ENCODE measurements around the gene NFKBIB. TPM values are rescaled to one million over a fixed set of nuclear protein-coding genes. Genes with fewer than 3 reads are reported as not detected.
A peak's percentile ranks its signal among the peaks of the same experiment; 100 is the strongest.
"Not testable (repeated sequence)": the region's sequence is repeated elsewhere in the genome, so short reads cannot be mapped to it uniquely, and the experiment has no call there.

The NFKBIB gene
- total RNA-seq, 6 experiments from 2014 or later = 13.2 to 27.9 (median 16.5) TPM

DNA sequence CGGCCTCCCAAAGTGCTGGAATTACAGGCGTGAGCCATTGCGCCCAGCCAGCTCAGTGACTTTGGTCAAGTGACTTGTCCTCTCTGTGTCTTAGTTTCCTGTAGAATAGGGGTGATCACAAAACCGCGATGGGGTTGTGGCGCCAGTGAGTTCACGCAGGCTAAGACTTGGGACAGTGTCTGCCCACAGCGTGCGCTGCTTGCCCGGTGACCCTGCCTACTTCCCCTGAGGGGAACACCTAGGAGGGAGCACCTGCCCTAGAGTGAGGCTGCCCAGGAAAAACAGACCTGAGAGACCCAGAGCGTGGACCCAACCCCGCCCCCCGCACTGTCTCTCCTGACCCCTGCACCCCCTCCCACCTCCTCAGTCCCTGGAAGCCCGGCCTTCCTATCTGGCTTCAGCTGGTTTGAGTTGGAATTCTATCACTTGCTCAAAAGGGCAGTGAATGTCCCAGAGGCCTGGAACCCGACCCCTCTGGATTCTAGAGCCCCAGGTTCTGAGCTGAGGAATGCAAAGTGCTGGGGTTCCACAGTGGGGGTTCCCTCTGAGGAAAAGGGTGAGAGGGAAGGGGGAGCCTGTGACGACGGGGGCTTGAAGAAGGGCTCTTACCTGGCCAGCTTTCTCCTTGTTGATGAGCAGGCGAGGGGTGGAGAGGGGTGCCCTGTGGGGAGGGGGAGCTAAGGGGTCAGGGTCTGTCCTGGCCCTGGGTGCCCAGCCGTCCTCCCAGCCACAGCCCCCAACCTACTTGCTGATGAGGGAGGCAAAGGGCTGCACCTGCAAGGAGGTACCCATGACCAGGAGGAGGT, 19.5 kb upstream of the NFKBIB start:
- H3K27ac ChIP-seq = no peak overlapping the region
- no peaks in the 10 kb centered on the region for H3K9me3 ChIP-seq
- TF ChIP-seq, protein P1, sequence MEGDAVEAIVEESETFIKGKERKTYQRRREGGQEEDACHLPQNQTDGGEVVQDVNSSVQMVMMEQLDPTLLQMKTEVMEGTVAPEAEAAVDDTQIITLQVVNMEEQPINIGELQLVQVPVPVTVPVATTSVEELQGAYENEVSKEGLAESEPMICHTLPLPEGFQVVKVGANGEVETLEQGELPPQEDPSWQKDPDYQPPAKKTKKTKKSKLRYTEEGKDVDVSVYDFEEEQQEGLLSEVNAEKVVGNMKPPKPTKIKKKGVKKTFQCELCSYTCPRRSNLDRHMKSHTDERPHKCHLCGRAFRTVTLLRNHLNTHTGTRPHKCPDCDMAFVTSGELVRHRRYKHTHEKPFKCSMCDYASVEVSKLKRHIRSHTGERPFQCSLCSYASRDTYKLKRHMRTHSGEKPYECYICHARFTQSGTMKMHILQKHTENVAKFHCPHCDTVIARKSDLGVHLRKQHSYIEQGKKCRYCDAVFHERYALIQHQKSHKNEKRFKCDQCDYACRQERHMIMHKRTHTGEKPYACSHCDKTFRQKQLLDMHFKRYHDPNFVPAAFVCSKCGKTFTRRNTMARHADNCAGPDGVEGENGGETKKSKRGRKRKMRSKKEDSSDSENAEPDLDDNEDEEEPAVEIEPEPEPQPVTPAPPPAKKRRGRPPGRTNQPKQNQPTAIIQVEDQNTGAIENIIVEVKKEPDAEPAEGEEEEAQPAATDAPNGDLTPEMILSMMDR (IDR thresholded peaks at IDR 0.05) = no peak
- no peak for TF ChIP-seq POLR2A (IDR thresholded peaks at IDR 0.05)
- WGBS (ENCODE audit: insufficient coverage, low coverage, low lambda C conversion rate, missing lambda C conversion rate) = 96% methylated on average over 3 of the region's 19 CpGs
- no peaks in the 10 kb centered on the region for H3K27me3 ChIP-seq
- DNase-seq (no peak), ATAC-seq (peak in 1 of 4 donors; percentile 13)
- H3K4me3 ChIP-seq = no peak overlapping the region
- no peaks in the 10 kb centered on the region for H3K4me1 ChIP-seq
- intact Hi-C loops (cut with DNase I) = no loop called here
- H3K36me3 ChIP-seq = peaks cover 0 to 4% (median 0%) of the 10 kb centered on the region in 4 donors

DNA sequence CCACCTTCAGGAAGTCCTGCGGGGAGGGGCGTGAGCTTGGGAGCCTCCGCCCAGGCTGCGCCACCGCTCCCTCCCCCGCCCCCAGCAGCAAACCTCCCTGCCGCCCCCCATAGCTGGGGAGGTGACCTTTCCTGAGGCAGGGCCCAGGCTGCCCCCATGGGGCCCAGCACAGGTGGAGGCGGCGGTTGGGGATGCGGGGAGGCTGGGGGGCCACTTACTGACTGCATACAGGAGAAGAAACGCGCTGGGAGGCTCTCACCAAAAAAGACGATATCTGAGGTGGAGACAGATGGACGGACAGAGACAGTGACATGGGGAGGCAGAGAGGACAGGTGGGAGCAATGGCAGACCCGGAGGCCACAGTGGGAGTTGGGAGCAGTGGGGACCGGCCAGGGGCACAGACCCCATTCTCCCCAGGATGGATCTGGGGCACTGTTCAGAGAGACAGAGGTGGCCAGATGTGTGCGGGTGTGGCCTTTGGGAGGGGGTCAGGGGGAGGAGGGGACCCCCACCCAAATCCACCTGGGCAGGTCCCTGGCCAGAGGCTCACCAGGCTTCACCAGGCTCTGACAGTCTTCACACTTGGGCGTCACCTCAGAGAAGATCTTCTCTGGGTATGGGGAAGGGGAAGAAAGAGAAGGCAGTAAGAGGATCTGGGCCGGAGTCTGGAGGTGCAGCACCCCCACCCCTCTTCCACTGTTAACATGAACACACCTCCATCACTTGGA, 18.7 kb upstream of the NFKBIB start:
- Histone ChIP-seq H3K27ac (no peak overlapping the region), H3K36me3 (peaks cover 0 to 4% (median 0%) of the 10 kb centered on the region in 4 donors), H3K4me3 (no peak overlapping the region), H3K9me3 (no peaks in the 10 kb centered on the region), H3K27me3 (no peaks in the 10 kb centered on the region), H3K4me1 (peaks cover 0 to 6% (median 3%) of the 10 kb centered on the region in 4 donors)
- DNase-seq (no peak), ATAC-seq (no peak)
- TF ChIP-seq, protein P1 (IDR thresholded peaks at IDR 0.05) = no peak
- no peak for TF ChIP-seq POLR2A (IDR thresholded peaks at IDR 0.05)
- 90% methylated on average over 4 of the region's 19 CpGs for WGBS (ENCODE audit: insufficient coverage, low coverage, low lambda C conversion rate, missing lambda C conversion rate)
- intact Hi-C loops (cut with DNase I) = no loop called here

DNA sequence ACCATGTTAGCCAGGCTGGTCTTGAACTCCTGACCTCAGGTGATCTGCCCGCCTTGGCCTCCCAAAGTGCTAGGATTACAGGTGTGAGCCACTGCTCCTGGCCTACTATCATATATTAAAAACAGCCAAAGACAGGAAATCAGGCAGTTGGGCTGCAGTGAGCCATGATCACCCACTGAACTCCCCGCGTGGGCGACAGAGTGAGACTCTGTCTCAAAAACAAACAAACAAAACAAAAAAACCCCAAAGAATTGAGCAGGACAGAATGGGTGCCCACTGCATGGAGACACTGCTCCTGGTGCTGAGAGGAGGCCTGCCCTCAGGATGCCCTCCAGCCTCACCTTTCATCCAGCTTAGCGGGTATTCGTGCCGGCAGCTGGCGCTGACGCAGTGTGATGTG, 16.5 kb upstream of the NFKBIB start:
- Histone ChIP-seq H3K9me3 (no peaks in the 10 kb centered on the region), H3K27ac (no peak overlapping the region), H3K4me1 (peaks cover 0 to 8% (median 4%) of the 10 kb centered on the region in 4 donors), H3K27me3 (no peaks in the 10 kb centered on the region), H3K36me3 (peaks cover 0 to 6% (median 2%) of the 10 kb centered on the region in 4 donors), H3K4me3 (no peak overlapping the region)
- WGBS (ENCODE audit: insufficient coverage, low coverage, low lambda C conversion rate, missing lambda C conversion rate) = 79% methylated on average over 5 of the region's 9 CpGs
- intact Hi-C loops (cut with DNase I) = no loop called here
- TF ChIP-seq, protein P1 (IDR thresholded peaks at IDR 0.05) = no peak
- no peak for TF ChIP-seq POLR2A (IDR thresholded peaks at IDR 0.05)
- ATAC-seq (no peak), DNase-seq (no peak)

DNA sequence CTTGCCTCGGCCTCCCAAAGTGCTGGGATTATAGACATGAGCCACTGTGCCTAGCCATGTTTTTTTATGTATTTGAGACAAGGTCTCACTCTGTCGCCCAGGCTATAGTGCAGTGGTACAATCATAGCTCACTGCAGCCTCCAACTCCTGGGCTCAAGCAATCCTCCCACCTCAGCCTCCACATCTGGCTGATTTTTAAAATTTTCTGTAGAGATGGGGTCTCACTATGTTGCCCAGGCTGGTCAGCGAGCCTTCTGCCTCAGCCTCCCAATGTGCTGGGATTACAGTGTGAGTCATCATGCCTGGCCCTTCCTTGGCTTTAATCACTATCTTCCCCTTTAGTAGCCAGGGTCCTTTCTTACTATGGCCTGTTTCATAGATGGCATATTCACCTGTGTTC, 15.1 kb upstream of the NFKBIB start:
- DNase-seq; H3K4me3 ChIP-seq; H3K27ac ChIP-seq; H3K27me3 ChIP-seq; ATAC-seq; H3K4me1 ChIP-seq; intact Hi-C loops (cut with DNase I); H3K9me3 ChIP-seq: not testable (repeated sequence)
- H3K36me3 ChIP-seq = peaks cover 0 to 16% (median 3%) of the 10 kb centered on the region in 4 donors
- 100% methylated on average over 1 of the region's 3 CpGs for WGBS (ENCODE audit: insufficient coverage, low coverage, low lambda C conversion rate, missing lambda C conversion rate)

DNA sequence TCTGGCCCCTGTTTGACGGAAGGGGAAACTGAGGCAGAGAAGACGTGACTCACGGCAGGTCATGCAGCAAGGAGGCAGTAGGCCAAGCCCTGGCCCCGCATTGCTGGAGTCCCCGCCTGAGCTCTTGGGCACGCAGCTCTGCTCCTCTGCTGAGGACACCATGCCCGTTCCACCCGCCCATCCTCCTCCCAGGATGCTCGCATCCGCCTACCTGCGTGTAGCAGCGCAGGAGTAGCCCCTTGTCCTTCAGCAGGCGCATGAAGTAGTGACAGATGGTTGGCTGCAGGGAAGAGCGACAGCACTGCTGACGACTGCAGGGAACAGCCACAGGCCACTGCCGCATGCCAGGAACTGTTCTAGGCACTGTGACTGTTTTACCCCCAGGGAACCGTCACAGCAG, 10.9 kb upstream of the NFKBIB start:
- ATAC-seq (no peak), DNase-seq (no peak)
- Histone ChIP-seq H3K4me1 (peaks cover 0 to 8% (median 4%) of the 10 kb centered on the region in 4 donors), H3K36me3 (peaks cover 0 to 14% (median 3%) of the 10 kb centered on the region in 4 donors), H3K9me3 (no peaks in the 10 kb centered on the region), H3K27me3 (no peaks in the 10 kb centered on the region), H3K4me3 (no peak overlapping the region), H3K27ac (no peak overlapping the region)
- 100% methylated on average over 1 of the region's 17 CpGs for WGBS (ENCODE audit: insufficient coverage, low coverage, low lambda C conversion rate, missing lambda C conversion rate)
- intact Hi-C loops (cut with DNase I) = no loop called here
- TF ChIP-seq, protein P1 (IDR thresholded peaks at IDR 0.05) = no peak
- no peak for TF ChIP-seq POLR2A (IDR thresholded peaks at IDR 0.05)

All from right lobe of liver (tissue), 6 donors.